Esophagus (tissue), 2 donors: ENCODE results near the gene VSTM1. TPM values are rescaled to one million over a fixed set of nuclear protein-coding genes. Genes with fewer than 3 reads are reported as not detected.

ENCODE experiments used
- H3K27ac ChIP-seq, 2 donors: one replicate each; pipeline ENCODE4 v1.5.1; 2013; ENCODE audit warnings: low read depth in 2 of 2, mild to moderate bottlenecking in 2 of 2, inconsistent platforms in 1 of 2, low read length in 1 of 2, moderate library complexity in 1 of 2
- H3K27me3 ChIP-seq, 2 donors: one replicate each; pipeline ENCODE4 v1.6.1; 2013; ENCODE audit warnings: low read length in 2 of 2, control low read depth in 1 of 2, mild to moderate bottlenecking in 1 of 2; ENCODE audit not compliant: insufficient read depth in 2 of 2, control insufficient read depth in 1 of 2
- H3K36me3 ChIP-seq, 2 donors: one replicate each; pipeline ENCODE4 v1.6.1; 2013; ENCODE audit warnings: low read length in 1 of 2; ENCODE audit not compliant: control insufficient read depth in 2 of 2, insufficient read depth in 2 of 2
- H3K4me1 ChIP-seq, 2 donors: one replicate each; pipeline ENCODE4 v1.6.1; 2013; ENCODE audit warnings: low read length in 1 of 2; ENCODE audit not compliant: control insufficient read depth in 2 of 2, insufficient read depth in 2 of 2
- H3K4me3 ChIP-seq, 2 donors: one replicate each; pipeline ENCODE4 v1.5.1; 2013; ENCODE audit warnings: low read length in 2 of 2, mild to moderate bottlenecking in 2 of 2, low read depth in 1 of 2, moderate library complexity in 1 of 2
- H3K9me3 ChIP-seq, 2 donors: one replicate each; pipeline ENCODE4 v1.6.1; 2013; ENCODE audit warnings: mild to moderate bottlenecking in 2 of 2, low read depth in 1 of 2, low read length in 1 of 2, moderate library complexity in 1 of 2; ENCODE audit not compliant: control insufficient read depth in 2 of 2, insufficient read depth in 1 of 2
- WGBS, 2 donors: extraction: QIAGEN DNeasy Blood & Tissue Kit; methylation state at CpG; one replicate each; pipeline ENCODE4 v1.1.7; 2013; 5-methylcytosine and 5-hydroxymethylcytosine counted together
- polyA plus RNA-seq, 2 donors: library from polyadenylated mRNA; stranded (reverse); fragments of 200-250 nt; gene quantifications; one replicate each; pipeline ENCODE4 v1.2.3, GENCODE V29; 2013
- donor health status: healthy with polysubstance abuse.
- donor health status: Bipolar disorder and iron deficiency.

The VSTM1 gene
- polyA plus RNA-seq, 2 donors, result not detected

DNA sequence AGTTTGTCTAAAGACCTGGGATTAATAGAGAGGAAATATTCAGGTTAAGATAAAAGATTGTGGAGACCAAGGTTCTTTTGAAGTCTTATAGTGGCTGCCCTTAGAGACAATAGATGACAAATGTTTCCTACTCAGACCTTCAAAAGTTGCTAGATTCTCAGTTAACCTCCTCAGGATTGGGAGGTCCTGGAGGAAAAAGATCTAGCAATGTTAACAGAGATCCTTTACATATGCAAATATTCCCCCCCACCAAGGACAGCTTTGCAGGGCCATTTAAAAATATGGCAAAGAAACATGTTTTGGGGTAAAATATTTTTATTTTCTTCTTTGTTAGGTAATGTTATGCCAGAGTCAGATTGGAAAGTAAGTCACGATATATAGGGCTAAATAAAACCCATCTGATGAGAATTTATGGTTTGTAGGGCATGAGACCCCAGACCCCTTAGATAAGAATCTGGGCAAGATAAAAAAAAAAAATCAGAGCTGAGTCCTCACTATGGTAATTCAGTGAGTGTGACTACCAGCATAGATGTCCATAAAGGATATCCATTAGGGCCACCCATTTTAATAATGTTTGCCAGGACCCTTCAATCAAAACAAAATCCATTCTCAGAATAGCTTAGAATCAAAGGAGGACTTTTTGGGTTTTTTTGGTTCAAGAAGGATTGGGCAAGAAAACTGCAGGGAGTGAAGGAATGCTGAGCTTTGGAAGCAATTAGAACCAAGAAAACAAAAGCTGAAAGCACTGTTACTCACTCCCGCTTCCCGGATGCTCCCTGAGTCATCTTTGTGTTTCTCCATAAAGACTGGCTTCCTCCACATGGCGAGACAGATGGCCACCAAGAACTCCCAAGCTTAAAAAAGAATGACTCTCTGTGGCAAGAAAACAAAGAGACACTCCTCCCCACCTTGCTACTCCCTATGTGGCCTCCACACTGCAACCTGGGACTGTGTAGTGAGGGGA is 28.2 kb downstream of the VSTM1 start:
- Histone ChIP-seq H3K9me3 (no peaks in the 10 kb centered on the region), H3K36me3 (no peaks in the 10 kb centered on the region), H3K27me3 (no peaks in the 10 kb centered on the region), H3K27ac (no peak overlapping the region), H3K4me3 (no peak overlapping the region), H3K4me1 (no peaks in the 10 kb centered on the region)
- 47 to 52% methylated on average over 4 of the region's 4 CpGs for WGBS, 2 donors

- Histone ChIP-seq H3K4me3 (no peak overlapping the region), H3K4me1 (no peaks in the 10 kb centered on the region), H3K27me3 (no peaks in the 10 kb centered on the region), H3K36me3 (no peaks in the 10 kb centered on the region), H3K27ac (no peak overlapping the region), H3K9me3 (no peaks in the 10 kb centered on the region)
- 39 to 41% methylated on average over 13 of the region's 13 CpGs for WGBS, 2 donors
Observed at GRCh38 chr19:54030895-54031586, 32.7 kb downstream of the VSTM1 start.

DNA sequence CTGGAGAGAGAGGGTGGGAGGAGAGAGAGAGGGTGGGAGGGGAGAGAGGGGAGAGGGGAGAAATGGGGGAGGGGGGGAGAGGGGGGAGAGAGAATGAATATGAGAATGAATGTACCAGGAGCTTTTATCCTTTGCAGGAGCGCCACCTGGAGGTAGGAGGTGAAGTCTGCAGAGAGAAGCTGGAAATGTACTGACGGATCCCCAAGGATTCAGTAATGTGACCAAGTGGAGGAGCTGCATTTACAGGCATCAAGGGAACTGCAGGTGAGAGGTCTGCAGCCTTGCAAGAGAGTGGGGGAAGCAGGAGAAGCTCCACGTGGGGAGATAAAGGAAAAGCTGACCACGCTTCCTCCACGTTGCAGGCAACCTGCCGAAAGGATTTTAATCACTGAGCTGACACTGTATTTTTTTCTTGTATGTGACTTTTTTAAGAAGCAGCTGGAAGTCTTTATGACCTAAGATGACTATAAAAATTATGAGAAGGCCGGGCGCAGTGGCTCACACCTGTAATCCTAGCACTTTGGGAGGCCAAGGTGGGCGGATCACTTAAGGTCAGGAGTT is 33.7 kb downstream of the VSTM1 start:
- Histone ChIP-seq H3K4me1 (no peaks in the 10 kb centered on the region), H3K27ac (no peak overlapping the region), H3K27me3 (no peaks in the 10 kb centered on the region), H3K36me3 (no peaks in the 10 kb centered on the region), H3K9me3 (no peaks in the 10 kb centered on the region), H3K4me3 (no peak overlapping the region)
- 36 to 39% methylated on average over 9 of the region's 9 CpGs for WGBS, 2 donors

GRCh38 chr19:54029301-54029700 is 34.4 kb downstream of the VSTM1 start:
- H3K27ac ChIP-seq, result no peak overlapping the region
- H3K4me3 ChIP-seq, result no peak overlapping the region
- H3K4me1 ChIP-seq, result no peaks in the 10 kb centered on the region
- no peaks in the 10 kb centered on the region for H3K36me3 ChIP-seq
- H3K9me3 ChIP-seq, result no peaks in the 10 kb centered on the region
- WGBS, 2 donors, result 79 to 85% methylated on average over 3 of the region's 3 CpGs
- no peaks in the 10 kb centered on the region for H3K27me3 ChIP-seq

DNA sequence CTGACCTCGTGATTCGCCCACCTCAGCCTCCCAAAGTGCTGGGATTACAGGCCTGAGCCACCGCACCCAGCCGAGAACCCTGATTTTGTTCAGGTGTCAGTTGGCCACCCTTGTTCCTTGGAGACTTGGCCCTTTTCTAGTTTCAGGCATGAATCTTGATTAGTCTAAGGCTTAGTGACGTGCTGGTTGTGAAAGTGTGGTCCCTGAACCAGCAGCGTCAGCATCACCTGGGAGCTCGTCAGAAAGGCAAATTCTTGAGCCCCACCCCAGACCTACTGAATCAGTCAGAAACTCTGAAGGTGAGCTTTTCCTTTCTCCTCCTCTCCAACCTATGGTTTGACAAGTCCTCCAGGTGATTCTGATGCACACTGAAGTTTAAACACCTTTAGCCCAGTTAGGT is 37.0 kb downstream of the VSTM1 start:
- no peaks in the 10 kb centered on the region for H3K4me1 ChIP-seq
- no peaks in the 10 kb centered on the region for H3K9me3 ChIP-seq
- H3K36me3 ChIP-seq, result no peaks in the 10 kb centered on the region
- no peak overlapping the region for H3K4me3 ChIP-seq
- no peaks in the 10 kb centered on the region for H3K27me3 ChIP-seq
- H3K27ac ChIP-seq, result no peak overlapping the region
- 52 to 57% methylated on average over 7 of the region's 7 CpGs for WGBS, 2 donors

GRCh38 chr19:54024660-54025059 is 39.0 kb downstream of the VSTM1 start:
- Histone ChIP-seq H3K4me1 (no peaks in the 10 kb centered on the region), H3K27me3 (no peaks in the 10 kb centered on the region), H3K9me3 (no peaks in the 10 kb centered on the region), H3K27ac (no peak overlapping the region), H3K36me3 (no peaks in the 10 kb centered on the region), H3K4me3 (no peak overlapping the region)
- 78 to 81% methylated on average over 9 of the region's 9 CpGs for WGBS, 2 donors

DNA sequence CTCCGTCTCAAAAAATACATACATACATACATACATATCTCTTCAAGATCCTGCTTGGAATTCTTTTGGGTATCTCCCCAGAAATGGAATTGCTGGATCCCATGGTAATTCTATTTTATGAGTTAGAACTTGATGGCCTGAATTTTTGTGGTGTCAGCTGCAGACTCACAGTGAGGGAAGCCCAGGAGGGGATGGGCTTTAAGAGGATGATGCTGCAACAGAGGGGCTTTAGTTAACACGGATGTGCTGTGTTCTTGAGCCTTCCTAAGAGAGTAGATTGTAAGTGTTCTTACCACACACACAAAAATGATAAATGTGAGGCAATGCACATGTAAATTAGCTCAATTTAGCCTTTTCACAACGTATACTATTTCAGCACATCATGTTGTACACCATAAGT is 40.5 kb downstream of the VSTM1 start:
- no peak overlapping the region for H3K4me3 ChIP-seq
- no peaks in the 10 kb centered on the region for H3K9me3 ChIP-seq
- H3K36me3 ChIP-seq, result no peaks in the 10 kb centered on the region
- no peaks in the 10 kb centered on the region for H3K27me3 ChIP-seq
- H3K4me1 ChIP-seq, result no peaks in the 10 kb centered on the region
- H3K27ac ChIP-seq, result no peak overlapping the region
- 47 to 50% methylated on average over 3 of the region's 3 CpGs for WGBS, 2 donors

- Histone ChIP-seq H3K9me3 (no peaks in the 10 kb centered on the region), H3K27ac (no peak overlapping the region), H3K4me3 (no peak overlapping the region), H3K4me1 (no peaks in the 10 kb centered on the region), H3K27me3 (no peaks in the 10 kb centered on the region), H3K36me3 (no peaks in the 10 kb centered on the region)
- WGBS, 2 donors, result 84 to 91% methylated on average over 13 of the region's 13 CpGs
Observed at GRCh38 chr19:54021932-54022331, 41.8 kb downstream of the VSTM1 start.

DNA sequence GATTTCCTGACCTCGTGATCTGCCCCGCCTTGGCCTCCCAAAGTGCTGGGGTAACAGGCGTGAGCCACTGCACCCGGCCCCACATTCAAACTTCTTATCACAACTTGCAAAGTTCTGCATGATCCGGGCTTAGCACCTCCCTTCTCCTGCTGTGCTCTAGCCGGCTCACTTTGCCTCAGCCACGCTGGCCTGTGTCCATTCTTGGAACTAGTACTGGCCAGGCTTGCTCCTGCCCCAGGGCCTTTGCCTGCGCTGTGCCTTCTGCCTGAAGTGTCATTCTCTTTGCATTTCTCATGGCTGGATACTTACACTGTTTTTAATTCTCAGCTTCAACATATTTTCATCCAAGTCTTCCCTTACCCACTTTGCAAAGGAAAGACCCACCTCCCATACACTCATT is 42.3 kb downstream of the VSTM1 start:
- no peak overlapping the region for H3K27ac ChIP-seq
- H3K4me3 ChIP-seq, result no peak overlapping the region
- 82 to 89% methylated on average over 8 of the region's 8 CpGs for WGBS, 2 donors
- no peaks in the 10 kb centered on the region for H3K36me3 ChIP-seq
- no peaks in the 10 kb centered on the region for H3K27me3 ChIP-seq
- no peaks in the 10 kb centered on the region for H3K9me3 ChIP-seq
- no peaks in the 10 kb centered on the region for H3K4me1 ChIP-seq
